Suppressor macrophage (primary cell): Measurements from ENCODE around the gene MYBBP1A.

ENCODE experiments used
- DNase-seq, 4 experiments: peaks; one replicate each; pipeline ENCODE4 v3.0.0-alpha.2; 2020 to 2022

MYBBP1A gene

GRCh38 chr17:4502466-4503154 is 52.6 kb downstream of the MYBBP1A start:
- DNase-seq, result no peak

- no peak for DNase-seq
Observed at GRCh38 chr17:4501295-4501949, 53.8 kb downstream of the MYBBP1A start.

- DNase-seq, result no peak
Observed at GRCh38 chr17:4500191-4500571, 55.0 kb downstream of the MYBBP1A start.

DNA sequence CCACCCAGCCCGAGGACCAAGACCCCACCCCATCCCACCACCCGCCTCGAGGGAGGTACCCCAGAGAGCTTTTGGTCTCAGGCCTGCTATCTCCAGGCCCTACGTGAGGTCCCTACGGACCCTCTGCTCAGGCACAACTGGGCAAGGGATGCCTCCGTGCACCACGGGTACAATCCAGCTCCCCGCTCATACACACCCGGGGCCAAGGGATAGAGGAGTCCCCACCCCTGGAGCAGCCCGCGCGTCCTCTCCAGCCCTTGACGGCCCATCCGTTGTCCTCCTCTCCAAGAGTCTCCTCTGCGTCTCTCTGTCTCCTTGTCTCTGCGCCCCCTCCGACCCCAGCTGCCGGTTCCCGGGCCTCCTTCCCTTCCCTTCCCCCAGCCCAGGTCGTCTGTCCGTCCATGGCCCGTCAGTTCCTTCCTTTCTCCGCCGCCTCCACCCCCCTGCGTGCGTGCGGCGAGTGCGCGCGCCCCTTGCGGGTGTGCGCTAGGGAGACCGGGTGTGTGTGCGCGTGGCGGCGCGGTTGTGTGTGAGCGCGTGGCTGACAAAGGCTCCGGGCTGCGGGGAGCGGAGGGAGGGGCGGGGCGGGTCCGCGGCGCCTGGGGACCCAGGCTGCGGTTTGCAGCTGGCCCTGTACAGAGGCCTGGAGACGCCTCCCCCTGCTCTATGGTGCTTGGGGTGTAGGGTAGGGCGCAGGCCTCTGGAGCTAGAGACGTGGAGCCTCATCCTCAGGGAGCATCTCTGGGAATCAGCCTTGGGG is 55.6 kb downstream of the MYBBP1A start:
- DNase-seq, result peak in 2 of 4 experiments; percentile 40 to 51

- DNase-seq, result peak; percentile 46 to 87 (median 66)
Observed at GRCh38 chr17:4498461-4499397, 56.5 kb downstream of the MYBBP1A start, which contains the start of gene SPNS2. TSS of gene SPNS2 (plus strand) at chr17:4498881. CDS start at chr17:4499048, 167 bp downstream.

GRCh38 chr17:4497101-4497824 is 57.9 kb downstream of the MYBBP1A start:
- DNase-seq, result no peak

- peak in 3 of 4 experiments; percentile 41 to 58 (median 48) for DNase-seq
Observed at GRCh38 chr17:4492721-4493561, 62.2 kb downstream of the MYBBP1A start.

- DNase-seq, result no peak
Observed at GRCh38 chr17:4490637-4491061, 64.5 kb downstream of the MYBBP1A start.

- no peak for DNase-seq
Observed at GRCh38 chr17:4490109-4490591, 65.0 kb downstream of the MYBBP1A start.

DNA sequence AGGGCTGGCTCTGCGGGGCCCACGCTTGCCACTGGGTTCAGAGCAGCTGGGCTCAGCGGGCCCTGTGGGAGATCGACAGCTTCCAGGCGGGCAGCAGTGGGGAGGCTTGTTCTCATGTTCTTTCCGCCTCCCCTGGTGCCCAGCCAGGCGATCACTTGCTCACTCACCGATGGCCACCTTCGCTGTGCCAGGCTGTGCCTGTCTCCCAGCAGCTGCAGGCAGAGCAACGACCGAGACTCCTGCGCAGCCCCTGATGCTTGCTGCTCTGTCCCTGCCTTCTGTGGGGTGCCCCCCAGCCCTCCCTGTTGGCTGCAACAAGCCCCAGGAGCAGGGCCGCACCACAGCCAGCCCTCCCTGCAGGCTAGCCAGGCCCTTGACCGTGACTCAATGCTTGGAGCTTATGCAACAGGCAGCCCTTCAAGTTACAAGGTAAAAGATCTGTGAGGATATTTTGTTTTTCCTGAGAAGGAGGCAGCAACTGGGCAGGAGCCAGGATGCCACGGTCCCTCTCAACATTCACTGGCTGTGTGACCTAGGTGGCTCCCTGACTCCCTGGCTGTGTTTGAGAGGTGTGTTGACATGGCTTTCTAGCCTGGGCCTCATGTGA is 66.1 kb downstream of the MYBBP1A start:
- no peak for DNase-seq
